H1 (cell line): ENCODE results near the gene NUDT3. TPM values are rescaled to one million over a fixed set of nuclear protein-coding genes. Genes with fewer than 3 reads are reported as not detected.
A peak's percentile ranks its signal among the peaks of the same experiment; 100 is the strongest.

ENCODE experiments used
- CTCF ChIA-PET: fragments of 300-600 bp; sonication (Branson Sonifier 250); formaldehyde crosslinking; loops from one replicate; lab custom pipeline; 2021; ENCODE audit not compliant: partially characterized antibody; lab: Charles Lee
- POLR2A ChIA-PET: fragments of 300-600 bp; sonication (Branson Sonifier 250); formaldehyde crosslinking; loops from one replicate; lab custom pipeline; 2021; ENCODE audit warnings: inconsistent platforms; ENCODE audit not compliant: partially characterized antibody; lab: Charles Lee
- DNase-seq, 2 experiments: peaks; one replicate each; pipeline versions ENCODE4 v3.0.0 to v3.0.0-alpha.2; 2010 to 2022; ENCODE audit warnings: low spot score in 2 of 2, low read depth in 1 of 2, mixed read lengths in 1 of 2
- FAIRE-seq: peaks from 2 replicates; lab custom pipeline; 2011; peaks lifted over from hg19 to GRCh38; lab: Jason Lieb, UNC
- H2AFZ ChIP-seq: 2 replicates; pipeline ENCODE4 v1.8.1; 2012; ENCODE audit warnings: low read length, inconsistent platforms
- H2AK5ac ChIP-seq: 2 replicates; pipeline ENCODE4 v1.6.1; 2013; ENCODE audit warnings: low read depth, low read length
- H2BK120ac ChIP-seq: replicated peaks from 2 replicates; pipeline ENCODE3; 2013; ENCODE audit warnings: low read depth, low read length, inconsistent platforms
- H2BK12ac ChIP-seq: 2 replicates; pipeline ENCODE4 v1.6.1; 2013; ENCODE audit warnings: low read depth, low read length
- H2BK15ac ChIP-seq: 2 replicates; pipeline ENCODE4 v1.6.1; 2013; ENCODE audit warnings: low read length
- H2BK20ac ChIP-seq: 2 replicates; pipeline ENCODE4 v1.6.1; 2013; ENCODE audit warnings: low read length
- H2BK5ac ChIP-seq: 2 replicates; pipeline ENCODE4 v1.6.1; 2013; ENCODE audit warnings: low read depth, low read length
- H3K14ac ChIP-seq: 2 replicates; pipeline ENCODE4 v1.6.1; 2013; ENCODE audit warnings: inconsistent platforms; ENCODE audit not compliant: insufficient read length
- H3K18ac ChIP-seq: 2 replicates; pipeline ENCODE4 v1.6.1; 2013; ENCODE audit warnings: low read length; ENCODE audit errors: extremely low read depth
- H3K23ac ChIP-seq: 2 replicates; pipeline ENCODE4 v1.6.1; 2013; ENCODE audit warnings: inconsistent platforms; ENCODE audit not compliant: insufficient read length
- H3K23me2 ChIP-seq: 2 replicates; pipeline ENCODE4 v1.6.1; 2013; ENCODE audit warnings: low read depth, low read length
- H3K27ac ChIP-seq: 2 replicates; pipeline ENCODE4 v1.6.1; 2011; ENCODE audit warnings: low read depth, low read length, inconsistent platforms
- H3K27me3 ChIP-seq, 4 experiments: replicated peaks in 1 of 4; 1 replicate in 1 of 4; 2 replicates in 3 of 4; pipeline versions ENCODE4 v1.6.1 to v1.8.1; 2011 to 2013; ENCODE audit warnings: low read length in 3 of 4, mild to moderate bottlenecking in 3 of 4, inconsistent platforms in 2 of 4, mixed read lengths in 2 of 4, moderate library complexity in 1 of 4; ENCODE audit not compliant: control insufficient read depth in 3 of 4, insufficient read depth in 3 of 4; ENCODE audit errors: extremely low read depth in 1 of 4
- H3K36me3 ChIP-seq, 4 experiments: 2 replicates each; pipeline versions ENCODE4 v1.6.1 to v1.8.1; 2011 to 2013; ENCODE audit warnings: mild to moderate bottlenecking in 4 of 4, low read length in 3 of 4, moderate library complexity in 2 of 4, control low read depth in 1 of 4, inconsistent platforms in 1 of 4; ENCODE audit not compliant: insufficient read depth in 4 of 4, control insufficient read depth in 2 of 4
- H3K4ac ChIP-seq: replicated peaks from 2 replicates; pipeline ENCODE3; 2013; ENCODE audit warnings: low read length, low read depth, mixed read lengths, inconsistent platforms; ENCODE audit not compliant: insufficient read length
- H3K4me1 ChIP-seq, 4 experiments: replicated peaks in 1 of 4; 1 replicate in 1 of 4; 2 replicates in 3 of 4; pipeline versions ENCODE4 v1.6.1 to v1.8.1; 2011 to 2013; ENCODE audit warnings: low read length in 3 of 4, inconsistent platforms in 2 of 4, mixed read lengths in 1 of 4; ENCODE audit not compliant: insufficient read depth in 4 of 4, control insufficient read depth in 3 of 4
- H3K4me2 ChIP-seq, 2 experiments: 2 replicates each; pipeline versions ENCODE4 v1.6.1 to v1.8.1; 2011 to 2013; ENCODE audit warnings: low read depth in 2 of 2, low read length in 2 of 2, control low read depth in 1 of 2, inconsistent platforms in 1 of 2, mild to moderate bottlenecking in 1 of 2; ENCODE audit not compliant: insufficient read depth in 1 of 2
- H3K4me3 ChIP-seq, 4 experiments: fragments of 200-600, 300-600 bp in 1 of 4; sonication (generic), shearing (Covaris generic), sonication (Bioruptor Twin) in 1 of 4; 2 replicates each; pipeline versions ENCODE4 v1.5.1 to v1.8.1; 2011 to 2016; ENCODE audit warnings: low read length in 4 of 4, low read depth in 3 of 4, control low read depth in 2 of 4, inconsistent platforms in 2 of 4, mild to moderate bottlenecking in 2 of 4, mixed read lengths in 1 of 4, moderate library complexity in 1 of 4; ENCODE audit not compliant: insufficient read depth in 2 of 4; ENCODE audit errors: extremely low read depth in 1 of 4
- H3K56ac ChIP-seq: replicated peaks from 2 replicates; pipeline ENCODE3; 2013; ENCODE audit warnings: low read depth, mild to moderate bottlenecking, mixed read lengths, low read length, inconsistent platforms; ENCODE audit not compliant: insufficient read length
- H3K79me1 ChIP-seq: 2 replicates; pipeline ENCODE4 v1.6.1; 2013; ENCODE audit warnings: low read depth, low read length, control low read depth
- H3K79me2 ChIP-seq, 2 experiments: 2 replicates each; pipeline versions ENCODE4 v1.6.1 to v1.8.1; 2012 to 2013; ENCODE audit warnings: low read length in 2 of 2, mild to moderate bottlenecking in 2 of 2, inconsistent platforms in 1 of 2; ENCODE audit not compliant: insufficient read depth in 2 of 2, control insufficient read depth in 1 of 2
- H3K9ac ChIP-seq, 4 experiments: replicated peaks in 1 of 4; 1 replicate in 1 of 4; 2 replicates in 3 of 4; pipeline versions ENCODE4 v1.6.1 to v1.8.1; 2011 to 2013; ENCODE audit warnings: low read depth in 3 of 4, low read length in 3 of 4, control low read depth in 2 of 4, mild to moderate bottlenecking in 2 of 4, moderate library complexity in 2 of 4, inconsistent platforms in 1 of 4; ENCODE audit errors: extremely low read depth in 1 of 4
- H3K9me3 ChIP-seq, 2 experiments: 2 replicates each; pipeline versions ENCODE4 v1.6.1 to v1.8.1; 2012 to 2013; ENCODE audit warnings: mild to moderate bottlenecking in 2 of 2, moderate library complexity in 2 of 2, control low read depth in 1 of 2, inconsistent platforms in 1 of 2, low read depth in 1 of 2, low read length in 1 of 2, mixed read lengths in 1 of 2; ENCODE audit not compliant: insufficient read depth in 2 of 2
- H4K20me1 ChIP-seq, 2 experiments: replicated peaks in 1 of 2; 2 replicates each; pipeline versions ENCODE3 to v1.8.1; 2011 to 2013; ENCODE audit warnings: inconsistent platforms in 2 of 2, low read length in 2 of 2, mild to moderate bottlenecking in 1 of 2; ENCODE audit not compliant: insufficient read depth in 2 of 2, control insufficient read depth in 1 of 2
- H4K5ac ChIP-seq: 2 replicates; pipeline ENCODE4 v1.6.1; 2013; ENCODE audit warnings: low read length, low read depth, mixed read lengths, inconsistent platforms; ENCODE audit not compliant: insufficient read length
- H4K8ac ChIP-seq: 2 replicates; pipeline ENCODE4 v1.8.0; 2013; ENCODE audit warnings: mild to moderate bottlenecking, moderate library complexity, low read length, inconsistent platforms; ENCODE audit not compliant: insufficient read depth; ENCODE audit errors: extremely low read depth
- H4K91ac ChIP-seq: replicated peaks from 2 replicates; pipeline ENCODE3; 2013; ENCODE audit warnings: low read length, mixed read lengths, inconsistent platforms; ENCODE audit not compliant: insufficient read length
- ATF3 ChIP-seq: IDR thresholded peaks from 2 replicates; pipeline ENCODE4 v1.6.1; 2011; ENCODE audit warnings: low read depth, mild to moderate bottlenecking, low read length; ENCODE audit not compliant: insufficient read depth
- EP300 ChIP-seq, 2 experiments: IDR thresholded peaks; 1 replicate in 1 of 2; 2 replicates in 1 of 2; pipeline ENCODE4 v1.6.1; 2011 to 2012; ENCODE audit warnings: low read depth in 2 of 2, low read length in 2 of 2, mild to moderate bottlenecking in 2 of 2, borderline replicate concordance in 1 of 2, inconsistent platforms in 1 of 2, moderate library complexity in 1 of 2
- HDAC2 ChIP-seq, 2 experiments: fragments of 300-600 bp in 1 of 2; sonication (generic) in 1 of 2; IDR thresholded peaks; 2 replicates each; pipeline ENCODE4 v1.6.1; 2011 to 2012; ENCODE audit warnings: low read depth in 2 of 2, low read length in 2 of 2, mild to moderate bottlenecking in 2 of 2, moderate library complexity in 2 of 2, borderline replicate concordance in 1 of 2, inconsistent platforms in 1 of 2
- KDM1A ChIP-seq: fragments of 200-600, 300-600 bp; sonication (generic); IDR thresholded peaks from 2 replicates; pipeline ENCODE4 v1.7.1; 2016; ENCODE audit warnings: mild to moderate bottlenecking, low read length, borderline replicate concordance
- PHF8 ChIP-seq: fragments of 200-600 bp; sonication (generic); conservative IDR thresholded peaks from 2 replicates; pipeline ENCODE4 v1.7.1; 2012; ENCODE audit warnings: low read depth, mild to moderate bottlenecking, inconsistent platforms, low read length, moderate library complexity
- POLR2A ChIP-seq, 2 experiments: IDR thresholded peaks; 1 replicate in 1 of 2; 2 replicates in 1 of 2; pipeline ENCODE4 v1.6.1; 2011; ENCODE audit warnings: low read depth in 2 of 2, low read length in 2 of 2, mild to moderate bottlenecking in 2 of 2; ENCODE audit errors: control extremely low read depth in 1 of 2
- POLR2AphosphoS5 ChIP-seq: IDR thresholded peaks from 2 replicates; pipeline ENCODE4 v1.6.1; 2011; ENCODE audit warnings: low read depth, low read length
- RFX5 ChIP-seq: IDR thresholded peaks from 2 replicates; pipeline ENCODE4 v1.6.1; 2011; ENCODE audit warnings: low read depth, low read length, improper control_type of control experiment, borderline replicate concordance
- SRF ChIP-seq: IDR thresholded peaks from 2 replicates; pipeline ENCODE4 v1.6.1; 2011; ENCODE audit warnings: mild to moderate bottlenecking, low read depth, low read length, moderate library complexity
- SUZ12 ChIP-seq: fragments of 200-600 bp; sonication (generic); IDR thresholded peaks from 2 replicates; pipeline ENCODE4 v1.6.1; 2012; ENCODE audit warnings: mild to moderate bottlenecking, inconsistent platforms, low read length, moderate library complexity, mixed read lengths
- TBP ChIP-seq: IDR thresholded peaks from 2 replicates; pipeline ENCODE4 v1.6.1; 2011; ENCODE audit warnings: low read depth, low read length, improper control_type of control experiment
- WGBS, 2 experiments: shearing (Covaris generic) in 1 of 2; methylation state at CpG; one replicate each; pipeline versions ENCODE4 v1.1.6 to v1.1.7; 2013 to 2015; ENCODE audit warnings: low lambda C conversion rate in 2 of 2, mixed read lengths in 2 of 2, inconsistent platforms in 1 of 2, low coverage in 1 of 2, missing lambda C conversion rate in 1 of 2; ENCODE audit not compliant: insufficient replicate concordance in 2 of 2, insufficient coverage in 1 of 2, insufficient read length in 1 of 2; ENCODE audit errors: extremely low coverage in 1 of 2, missing lambda C conversion rate in 1 of 2; 5-methylcytosine and 5-hydroxymethylcytosine counted together
- polyA plus RNA-seq, 7 experiments: library from polyadenylated mRNA; depleted of rRNA in 3 of 7; stranded (reverse) in 5 of 7; unstranded in 2 of 7; fragments of >200 nt in 5 of 7; fragments of 200-250 nt in 2 of 7; gene quantifications; 1 replicate in 5 of 7; 2 replicates in 1 of 7; 4 replicates in 1 of 7; pipeline versions ENCODE4 v1.2.1 to v1.2.3, GENCODE V29; 2011 to 2013; ENCODE audit warnings: missing spikeins in 2 of 7, mixed read lengths in 2 of 7
- total RNA-seq: library from RNA; stranded (reverse); fragmentation: NEBNext Ultra II Directional; extraction: Animal tissue kit (Norgen Biotek cat#: 25700); gene quantifications from 2 replicates; pipeline ENCODE4 v1.2.1, GENCODE V29; 2021

NUDT3 gene
- total and polyA plus RNA-seq, 2 of the 8 experiments (the other 6 are each of a cell fraction or from before 2014, with no cell fraction given): 14.1 to 36.9 TPM

GRCh38 chr6:34234667-34235306 lies 157.7 kb downstream of the NUDT3 start:
- POLR2A ChIA-PET: interaction anchor here (0.8 to 9.0 kb wide), 11 partner anchors 11 to 190 kb away, joined by 3 to 191 read pairs (median 5); partner anchors contain the start of genes NUDT3 and SMIM29
- TF ChIP-seq PHF8 (peak; percentile 74), TBP (peak; percentile 72; the same call in 1 of the 2 replicates), RFX5 (no peak), HDAC2 (IDR thresholded peaks at IDR 0.05; ENCODE audit: borderline replicate concordance in 1 of 2, low read depth in 2 of 2, low read length in 2 of 2) (peak in 1 of 2 experiments; percentile 16; a peak in 1 of 4 replicates), SUZ12 (no peak), POLR2A (IDR thresholded peaks at IDR 0.05; ENCODE audit: control extremely low read depth in 1 of 2, low read depth in 2 of 2, low read length in 2 of 2) (peak in 1 of 2 experiments; percentile 77; a peak in 2 of 3 replicates), ATF3 (no peak), SRF (no peak), KDM1A (no peak), EP300 (IDR thresholded peaks at IDR 0.05; ENCODE audit: borderline replicate concordance in 1 of 2, low read depth in 2 of 2, low read length in 2 of 2) (no peak), POLR2AphosphoS5 (peak; percentile 92)

More at GRCh38 chr6:34234667-34235306, 157.7 kb downstream of the NUDT3 start:
- 10% methylated on average over 19 of the region's 53 CpGs; no CpG with 5 or more reads in 1 of the 2 experiments for WGBS, 2 experiments
- no peaks in the 10 kb centered on the region for H3K27me3 ChIP-seq
- peak overlapping the region; percentile 25 to 63 (median 48); a peak in 7 of 8 replicates for H3K4me3 ChIP-seq
- peaks cover 12% of the 10 kb centered on the region for H3K23me2 ChIP-seq
- peak overlapping the region; percentile 92; the same call in 1 of the 2 replicates for H2BK15ac ChIP-seq
- peak overlapping the region; percentile 90 for H2BK12ac ChIP-seq
- DNase-seq: no peak
- peak overlapping the region; percentile 99 for H3K56ac ChIP-seq
- peak overlapping the region; percentile 99 for H3K4ac ChIP-seq
- H3K4me1 ChIP-seq: peaks cover 0 to 21% (median 14%) of the 10 kb centered on the region in 4 experiments; a peak in 6 of 7 replicates
- H3K9ac ChIP-seq: peak overlapping the region; percentile 93 to 98 (median 96)
- H2BK5ac ChIP-seq: peak overlapping the region; percentile 100
- H3K23ac ChIP-seq: no peak overlapping the region
- H2AK5ac ChIP-seq: peak overlapping the region; percentile 100
- H3K4me2 ChIP-seq: peak overlapping the region; percentile 82 to 84
- H3K79me2 ChIP-seq: peaks cover 22 to 31% of the 10 kb centered on the region in 2 experiments
- CTCF ChIA-PET: interaction anchor here (4.1 kb wide), 1 partner anchor 39 kb away, joined by 29 read pairs; no protein-coding TSS in a partner anchor
- H2AFZ ChIP-seq: no peak overlapping the region
- peak overlapping the region; percentile 100 for H4K91ac ChIP-seq
- peak overlapping the region; percentile 99 for H3K27ac ChIP-seq
- no peaks in the 10 kb centered on the region for H3K9me3 ChIP-seq
- H3K79me1 ChIP-seq: no peaks in the 10 kb centered on the region; the same call in 1 of the 2 replicates
- peak overlapping the region; percentile 86 for H2BK120ac ChIP-seq
- peaks cover 2 to 14% (median 5%) of the 10 kb centered on the region in 4 experiments; a peak in 5 of 8 replicates for H3K36me3 ChIP-seq
- FAIRE-seq: no peak
- peak overlapping the region; percentile 100 for H4K8ac ChIP-seq
- H4K5ac ChIP-seq: peak overlapping the region; percentile 99
- peak overlapping the region; percentile 99 for H3K18ac ChIP-seq
- no peak overlapping the region for H2BK20ac ChIP-seq
- H4K20me1 ChIP-seq: peaks cover 14 to 17% of the 10 kb centered on the region in 2 experiments
- peak overlapping the region; percentile 14 for H3K14ac ChIP-seq
